CD4-positive, alpha-beta T cell treated with Interleukin-4 for 1 hour (primary cell): ENCODE data around the gene USP48.

Source experiments
- DNase-seq, 2 donors: peaks; one replicate each; pipeline ENCODE4 v3.0.0-alpha.2; 2020 to 2022

The USP48 gene

GRCh38 chr1:21743476-21743875 lies 39.5 kb downstream of the USP48 start:
- no peak for DNase-seq

- no peak for DNase-seq
Observed at GRCh38 chr1:21742578-21742977, 40.4 kb downstream of the USP48 start.

GRCh38 chr1:21741206-21741605 lies 41.7 kb downstream of the USP48 start:
- DNase-seq: no peak

- DNase-seq: no peak
Observed at GRCh38 chr1:21736876-21737275, 46.1 kb downstream of the USP48 start.

GRCh38 chr1:21736011-21736410 lies 46.9 kb downstream of the USP48 start:
- DNase-seq: no peak

GRCh38 chr1:21734526-21734925 lies 48.4 kb downstream of the USP48 start:
- DNase-seq: no peak

- DNase-seq: no peak
Observed at GRCh38 chr1:21732664-21733063, 50.3 kb downstream of the USP48 start.

- no peak for DNase-seq
Observed at GRCh38 chr1:21725748-21726392, 57.1 kb downstream of the USP48 start.

GRCh38 chr1:21724570-21724969 lies 58.4 kb downstream of the USP48 start:
- no peak for DNase-seq

- no peak for DNase-seq
Observed at GRCh38 chr1:21724098-21724497, 58.9 kb downstream of the USP48 start.

GRCh38 chr1:21721295-21721985 lies 61.5 kb downstream of the USP48 start:
- no peak for DNase-seq

GRCh38 chr1:21716169-21716568 lies 66.8 kb downstream of the USP48 start:
- no peak for DNase-seq

GRCh38 chr1:21707891-21708290 lies 75.1 kb downstream of the USP48 start:
- no peak for DNase-seq

- DNase-seq: no peak
Observed at GRCh38 chr1:21707086-21707840, 75.7 kb downstream of the USP48 start.

- no peak for DNase-seq
Observed at GRCh38 chr1:21706151-21706835, 76.7 kb downstream of the USP48 start.

GRCh38 chr1:21705303-21705980 lies 77.5 kb downstream of the USP48 start:
- DNase-seq: no peak

- DNase-seq: no peak
Observed at GRCh38 chr1:21704145-21704544, 78.8 kb downstream of the USP48 start.

GRCh38 chr1:21703318-21703963 lies 79.5 kb downstream of the USP48 start:
- DNase-seq: peak in 1 of 2 donors; percentile 25

GRCh38 chr1:21702780-21703179 lies 80.2 kb downstream of the USP48 start:
- no peak for DNase-seq

- DNase-seq: no peak
Observed at GRCh38 chr1:21701401-21701800, 81.5 kb downstream of the USP48 start.

- DNase-seq: no peak
Observed at GRCh38 chr1:21700094-21700493, 82.9 kb downstream of the USP48 start.

- no peak for DNase-seq
Observed at GRCh38 chr1:21696931-21697330, 86.0 kb downstream of the USP48 start.
